T-helper 1 cell treated with Interleukin-12 subunit alpha and Interleukin-12 subunit beta and Interleukin-4 antibody, amounts not matched to agents 30 μg/mL and 1 μg/mL, for 36 hours (primary cell): Measurements from ENCODE around the gene PRPF38B.

ENCODE experiments used
- H3K27ac Mint-ChIP-seq: one replicate; pipeline ENCODE4 v1.8.0; 2021; ENCODE audit warnings: mild to moderate bottlenecking, mixed read lengths
- H3K27me3 Mint-ChIP-seq: one replicate; pipeline ENCODE4 v1.8.0; 2021; ENCODE audit warnings: low read depth, mixed read lengths
- H3K36me3 Mint-ChIP-seq: one replicate; pipeline ENCODE4 v1.8.0; 2021; ENCODE audit warnings: low read depth, mixed read lengths
- H3K4me1 Mint-ChIP-seq: one replicate; pipeline ENCODE4 v1.8.0; 2021; ENCODE audit warnings: low read depth, mixed read lengths
- H3K4me3 Mint-ChIP-seq: one replicate; pipeline ENCODE4 v1.8.0; 2021; ENCODE audit warnings: mild to moderate bottlenecking, moderate library complexity, mixed read lengths
- H3K9me3 Mint-ChIP-seq: one replicate; pipeline ENCODE4 v1.8.0; 2021; ENCODE audit warnings: mixed read lengths

PRPF38B gene

DNA sequence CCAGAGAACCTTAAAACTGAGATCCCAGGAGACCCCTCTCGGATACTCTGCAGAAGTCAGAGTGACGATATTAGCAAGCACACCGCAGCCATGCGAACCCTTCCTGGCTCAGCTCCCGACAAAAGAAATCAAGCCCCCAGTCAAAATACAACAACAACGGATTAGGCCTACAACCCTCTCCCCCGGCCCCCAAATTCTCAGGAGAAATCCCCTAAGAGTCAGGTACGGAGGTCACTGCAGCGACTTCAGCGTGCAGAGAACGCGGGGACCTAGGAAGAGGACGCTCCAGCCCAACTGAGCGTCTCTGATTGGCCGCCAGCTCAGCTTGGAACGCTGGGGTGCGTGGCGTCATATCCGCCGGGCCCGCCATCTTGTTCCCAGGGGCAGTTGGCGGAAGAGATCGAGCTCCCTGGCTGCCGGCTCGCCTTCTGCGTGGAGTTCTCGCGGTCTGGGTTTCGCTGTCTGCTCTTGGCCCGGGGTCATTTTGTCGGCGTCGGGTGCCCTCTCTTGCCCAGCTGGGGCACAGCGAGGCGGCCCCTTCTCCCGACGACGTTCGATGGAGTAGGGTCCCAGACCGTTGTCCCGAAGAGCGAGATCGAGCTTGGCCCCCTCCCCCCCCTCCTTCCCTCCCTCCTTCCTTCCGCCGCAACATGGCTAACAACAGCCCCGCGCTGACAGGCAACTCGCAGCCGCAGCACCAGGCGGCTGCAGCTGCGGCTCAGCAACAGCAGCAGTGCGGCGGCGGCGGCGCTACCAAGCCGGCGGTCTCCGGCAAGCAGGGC lies at the start of gene PRPF38B:
TSS of gene PRPF38B (plus strand) at position 369 of the 782 bp plus-strand sequence. CDS start at position 651, 282 bp downstream.
- Mint-ChIP-seq H3K4me3 (peak within 1 kb of the TSS; percentile 99), H3K4me1 (peaks cover 33% of the 10 kb centered on the region), H3K27ac (peak within 1 kb of the TSS; percentile 100), H3K36me3 (peaks cover 35% of the 10 kb centered on the region), H3K9me3 (no peaks in the 10 kb centered on the region), H3K27me3 (peaks cover 6% of the 10 kb centered on the region)

DNA sequence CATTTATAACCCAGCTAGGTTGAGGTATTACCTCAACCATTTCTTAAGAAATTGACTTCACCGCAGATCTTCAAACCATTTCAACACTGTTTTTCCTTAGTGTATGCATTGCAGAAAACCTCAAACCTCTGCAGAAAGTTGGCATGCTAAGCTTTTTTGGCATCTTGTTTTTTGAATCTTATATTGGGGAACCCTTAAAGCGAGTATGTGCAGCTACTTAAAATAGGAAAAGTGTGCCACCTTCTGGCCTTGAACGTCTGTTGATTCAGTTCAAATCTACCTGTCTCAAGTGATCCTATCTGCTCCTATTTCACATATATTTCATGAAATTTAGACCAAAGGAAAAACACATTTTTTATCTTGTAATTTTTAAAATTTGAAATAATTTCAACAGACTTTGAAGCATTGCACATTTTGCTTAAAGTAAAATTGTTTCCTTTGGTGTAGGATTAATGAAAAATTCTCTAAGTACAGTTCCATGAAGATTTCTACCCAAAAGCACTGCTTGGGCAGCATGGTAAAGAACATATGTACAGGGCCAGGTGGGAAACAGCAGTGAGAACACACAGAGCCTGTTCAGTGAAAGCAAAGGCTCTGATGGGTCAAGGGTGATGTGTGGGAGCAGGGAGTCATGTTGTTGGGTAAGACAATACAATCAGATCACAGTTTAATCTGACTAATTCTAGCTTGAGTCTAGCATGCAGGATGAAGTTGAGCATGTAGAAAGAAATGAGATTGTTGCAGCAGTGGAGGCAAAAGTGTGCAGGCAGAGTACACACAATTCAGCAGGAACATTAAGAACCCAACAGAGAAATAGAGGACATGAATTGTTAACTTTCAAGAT lies 48.4 kb upstream of the PRPF38B start:
- peaks cover 61% of the 10 kb centered on the region for H3K4me1 Mint-ChIP-seq
- H3K27me3 Mint-ChIP-seq, result no peaks in the 10 kb centered on the region
- H3K36me3 Mint-ChIP-seq, result peaks cover 24% of the 10 kb centered on the region
- no peak overlapping the region for H3K4me3 Mint-ChIP-seq
- H3K27ac Mint-ChIP-seq, result peak overlapping the region; percentile 69
- H3K9me3 Mint-ChIP-seq, result peaks cover 12% of the 10 kb centered on the region

DNA sequence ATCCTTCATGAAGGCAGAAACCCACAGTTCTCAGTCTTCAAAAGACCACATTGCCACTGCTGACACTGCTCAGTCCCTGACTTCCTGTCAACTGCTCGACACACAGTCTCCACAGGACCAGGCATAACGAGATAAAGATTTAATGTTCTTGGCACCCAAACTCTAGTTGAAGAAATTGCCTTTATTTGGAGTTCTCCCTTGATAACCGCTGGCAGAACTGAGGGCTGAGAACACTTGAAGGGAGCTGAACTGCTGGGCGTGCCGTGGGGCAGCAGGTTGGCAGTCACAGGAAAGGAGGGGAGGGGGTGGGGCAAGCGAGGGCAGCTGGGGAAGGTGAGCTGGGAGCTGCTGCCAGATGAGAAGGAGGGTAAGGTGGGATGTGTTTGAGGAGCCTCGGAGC lies 47.1 kb upstream of the PRPF38B start:
- H3K4me3 Mint-ChIP-seq, result peak overlapping the region; percentile 76
- H3K36me3 Mint-ChIP-seq, result peaks cover 31% of the 10 kb centered on the region
- H3K27ac Mint-ChIP-seq, result peak overlapping the region; percentile 97
- peaks cover 55% of the 10 kb centered on the region for H3K4me1 Mint-ChIP-seq
- no peaks in the 10 kb centered on the region for H3K27me3 Mint-ChIP-seq
- H3K9me3 Mint-ChIP-seq, result peaks cover 11% of the 10 kb centered on the region

- peaks cover 49% of the 10 kb centered on the region for H3K4me1 Mint-ChIP-seq
- H3K36me3 Mint-ChIP-seq, result peaks cover 33% of the 10 kb centered on the region
- H3K4me3 Mint-ChIP-seq, result peak overlapping the region; percentile 76
- peak overlapping the region; percentile 97 for H3K27ac Mint-ChIP-seq
- H3K9me3 Mint-ChIP-seq, result peaks cover 6% of the 10 kb centered on the region
- no peaks in the 10 kb centered on the region for H3K27me3 Mint-ChIP-seq
These were observed 46.4 kb upstream of the PRPF38B start for GRCh38 chr1:108645564-108646184.

DNA sequence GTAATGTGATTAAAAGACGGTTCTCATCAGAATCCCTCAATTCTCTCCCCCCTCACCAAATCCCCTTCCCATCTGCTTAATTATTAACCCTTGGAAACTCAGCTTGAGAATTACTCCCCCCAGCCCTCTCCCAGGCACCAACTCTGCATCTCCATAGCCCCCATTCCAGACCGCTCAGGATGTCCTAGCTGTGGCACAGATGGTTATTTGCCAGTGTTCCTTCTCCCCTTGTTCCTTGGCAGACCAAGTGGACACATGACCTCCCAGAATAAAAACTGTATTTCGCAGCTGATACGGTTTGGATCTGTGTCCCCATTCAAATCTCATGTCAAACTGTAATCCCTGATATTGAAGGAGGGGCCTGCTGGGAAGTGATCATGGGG lies 45.9 kb upstream of the PRPF38B start:
- Mint-ChIP-seq H3K9me3 (peaks cover 6% of the 10 kb centered on the region), H3K4me1 (peaks cover 49% of the 10 kb centered on the region), H3K27ac (peak overlapping the region; percentile 97), H3K4me3 (peak overlapping the region; percentile 77), H3K27me3 (no peaks in the 10 kb centered on the region), H3K36me3 (peaks cover 36% of the 10 kb centered on the region)

DNA sequence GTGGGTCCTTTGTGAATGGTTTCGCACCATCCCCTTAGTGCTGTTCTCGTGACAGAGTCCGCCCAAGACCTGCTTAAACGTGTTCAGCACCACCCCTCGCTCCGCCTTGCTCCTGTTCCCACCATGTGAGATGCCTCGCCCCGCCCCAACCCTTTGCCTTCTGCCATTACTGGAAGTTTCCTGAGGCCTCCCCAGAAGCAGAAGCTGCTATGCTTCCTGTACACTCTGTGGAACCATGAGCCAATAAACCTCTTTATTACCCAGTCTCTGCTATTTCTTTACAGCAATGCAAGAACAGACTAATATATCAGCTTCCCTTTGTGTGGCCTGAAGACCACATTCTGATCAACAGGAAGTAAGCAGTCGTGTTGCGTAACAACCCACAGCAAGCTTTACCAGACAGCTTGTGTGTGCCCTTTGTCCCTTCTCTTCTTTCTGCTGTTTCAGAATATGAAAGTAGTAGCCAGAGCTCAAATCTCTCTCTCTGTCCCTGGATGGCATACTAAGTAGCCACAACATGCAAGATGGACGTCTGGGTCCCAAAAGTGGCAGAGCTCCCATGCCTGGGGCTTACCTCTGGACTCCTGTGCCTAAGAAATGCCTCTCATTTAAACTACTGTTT lies 45.4 kb upstream of the PRPF38B start:
- Mint-ChIP-seq H3K4me3 (peak overlapping the region; percentile 77), H3K9me3 (peaks cover 6% of the 10 kb centered on the region), H3K27ac (peak overlapping the region; percentile 97), H3K36me3 (peaks cover 39% of the 10 kb centered on the region), H3K4me1 (peaks cover 46% of the 10 kb centered on the region), H3K27me3 (no peaks in the 10 kb centered on the region)

GRCh38 chr1:108653431-108654105 lies 38.5 kb upstream of the PRPF38B start:
- peak overlapping the region; percentile 33 for H3K27ac Mint-ChIP-seq
- peaks cover 50% of the 10 kb centered on the region for H3K36me3 Mint-ChIP-seq
- H3K27me3 Mint-ChIP-seq, result no peaks in the 10 kb centered on the region
- H3K4me3 Mint-ChIP-seq, result no peak overlapping the region
- peaks cover 14% of the 10 kb centered on the region for H3K4me1 Mint-ChIP-seq
- peaks cover 3% of the 10 kb centered on the region for H3K9me3 Mint-ChIP-seq

GRCh38 chr1:108657356-108658080 lies 34.6 kb upstream of the PRPF38B start:
- peaks cover 3% of the 10 kb centered on the region for H3K9me3 Mint-ChIP-seq
- H3K4me1 Mint-ChIP-seq, result peaks cover 27% of the 10 kb centered on the region
- no peak overlapping the region for H3K27ac Mint-ChIP-seq
- no peak overlapping the region for H3K4me3 Mint-ChIP-seq
- peaks cover 23% of the 10 kb centered on the region for H3K36me3 Mint-ChIP-seq
- no peaks in the 10 kb centered on the region for H3K27me3 Mint-ChIP-seq

- peaks cover 21% of the 10 kb centered on the region for H3K4me1 Mint-ChIP-seq
- peaks cover 6% of the 10 kb centered on the region for H3K36me3 Mint-ChIP-seq
- H3K4me3 Mint-ChIP-seq, result peak within 1 kb of the TSS; percentile 82
- no peaks in the 10 kb centered on the region for H3K27me3 Mint-ChIP-seq
- no peaks in the 10 kb centered on the region for H3K9me3 Mint-ChIP-seq
- H3K27ac Mint-ChIP-seq, result peak within 1 kb of the TSS; percentile 93
These were observed 31.0 kb upstream of the PRPF38B start, which contains the start of gene HENMT1 for GRCh38 chr1:108661030-108661609. HENMT1 (minus strand) TSS chr1:108661093; CDS start chr1:108659884, 1,209 bp downstream.

GRCh38 chr1:108663074-108663473 lies 29.0 kb upstream of the PRPF38B start:
- Mint-ChIP-seq H3K9me3 (no peaks in the 10 kb centered on the region), H3K4me3 (peak overlapping the region; percentile 46), H3K4me1 (peaks cover 19% of the 10 kb centered on the region), H3K27ac (no peak overlapping the region), H3K27me3 (no peaks in the 10 kb centered on the region), H3K36me3 (no peaks in the 10 kb centered on the region)

DNA sequence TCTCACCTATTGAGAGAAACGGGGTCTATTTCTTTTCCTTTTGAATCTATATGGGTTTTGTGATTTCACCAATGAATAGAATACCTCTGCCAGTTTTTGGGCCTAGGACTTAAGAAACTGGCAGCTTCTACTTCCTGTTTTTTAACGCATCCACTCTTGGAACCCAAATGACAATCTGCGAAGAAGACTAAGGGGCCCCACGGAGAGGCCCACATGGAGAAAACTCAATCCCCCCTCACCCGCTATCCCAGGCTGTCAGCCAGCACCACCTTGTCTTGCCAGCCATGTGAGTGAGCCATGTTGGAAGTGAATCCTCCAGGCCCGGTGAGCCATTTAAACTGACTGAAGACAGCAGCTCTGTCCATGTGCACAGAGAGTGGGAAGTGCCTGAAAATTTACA lies 27.6 kb upstream of the PRPF38B start:
- H3K36me3 Mint-ChIP-seq, result no peaks in the 10 kb centered on the region
- no peak overlapping the region for H3K27ac Mint-ChIP-seq
- no peak overlapping the region for H3K4me3 Mint-ChIP-seq

GRCh38 chr1:108665067-108665466 lies 27.0 kb upstream of the PRPF38B start:
- no peaks in the 10 kb centered on the region for H3K9me3 Mint-ChIP-seq
- H3K4me1 Mint-ChIP-seq, result peaks cover 13% of the 10 kb centered on the region
- H3K27ac Mint-ChIP-seq, result no peak overlapping the region
- H3K36me3 Mint-ChIP-seq, result no peaks in the 10 kb centered on the region
- no peak overlapping the region for H3K4me3 Mint-ChIP-seq
- no peaks in the 10 kb centered on the region for H3K27me3 Mint-ChIP-seq

More for the DNA sequence above, 27.6 kb upstream of the PRPF38B start:
- Mint-ChIP-seq H3K9me3 (no peaks in the 10 kb centered on the region), H3K27me3 (no peaks in the 10 kb centered on the region), H3K4me1 (peaks cover 19% of the 10 kb centered on the region)

DNA sequence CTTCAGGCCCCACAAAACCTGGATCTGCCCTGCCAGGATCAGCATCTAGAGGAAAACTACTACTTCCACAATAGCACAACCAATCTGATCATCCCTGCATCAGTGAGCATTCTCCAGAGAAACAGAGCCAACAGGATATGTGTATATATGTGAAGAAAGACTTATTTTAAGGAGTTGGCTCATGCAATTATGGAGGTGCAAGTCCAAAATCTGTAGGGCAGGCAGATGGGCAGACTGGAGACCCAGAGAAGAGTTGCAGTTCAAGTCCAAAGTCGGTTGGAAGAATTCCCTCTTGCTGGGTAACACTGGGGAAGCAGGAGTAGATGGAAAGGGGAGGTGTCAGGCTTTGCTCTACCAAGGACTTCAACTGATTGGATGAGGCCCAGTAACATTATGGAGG lies 26.3 kb upstream of the PRPF38B start:
- Mint-ChIP-seq H3K36me3 (no peaks in the 10 kb centered on the region), H3K4me3 (no peak overlapping the region), H3K27me3 (no peaks in the 10 kb centered on the region), H3K9me3 (no peaks in the 10 kb centered on the region), H3K4me1 (peaks cover 8% of the 10 kb centered on the region), H3K27ac (no peak overlapping the region)
